ENCODE measurements around the gene CBL. TPM values are rescaled to one million over a fixed set of nuclear protein-coding genes. Genes with fewer than 3 reads are reported as not detected.

The CBL gene
- total RNA-seq, 1 donor from 2014 or later = 46.6 TPM

GRCh38 chr11:119202554-119202953 is 3.6 kb upstream of the CBL start:
- H3K27ac Mint-ChIP-seq (ENCODE audit: unreplicated experiment) = no peak overlapping the region

GRCh38 chr11:119204066-119204465 is 2.1 kb upstream of the CBL start:
- FAIRE-seq (no peak), DNase-seq (ENCODE audit: low read depth) (no peak)
- Mint-ChIP-seq H3K9me3 (ENCODE audit: unreplicated experiment) (no peaks in the 10 kb centered on the region), H3K27me3 (ENCODE audit: low read depth, unreplicated experiment) (peaks cover 4% of the 10 kb centered on the region), H3K4me1 (ENCODE audit: low read depth, unreplicated experiment) (peaks cover 5% of the 10 kb centered on the region), H3K36me3 (ENCODE audit: low read depth, unreplicated experiment) (no peaks in the 10 kb centered on the region), H3K27ac (ENCODE audit: unreplicated experiment) (no peak overlapping the region), H3K4me3 (ENCODE audit: unreplicated experiment) (no peak overlapping the region)
- peaks cover 23% of the 10 kb centered on the region for H4K20me1 ChIP-seq (ENCODE audit: insufficient read depth, low read length)
- peaks cover 28% of the 10 kb centered on the region for H3K79me2 ChIP-seq (ENCODE audit: insufficient read depth, low read length)
- no peak for TF ChIP-seq CTCF (IDR thresholded peaks at IDR 0.05; ENCODE audit: insufficient read depth, low read depth, low read length)
- no peak for TF ChIP-seq EZH2 (IDR thresholded peaks at IDR 0.05; ENCODE audit: insufficient read depth, low read length)
- no peak overlapping the region for H3K9ac ChIP-seq (ENCODE audit: low read length)
- no peaks in the 10 kb centered on the region for H3K9me3 ChIP-seq (ENCODE audit: insufficient read depth, low read depth, low read length)
- H3K4me1 ChIP-seq (ENCODE audit: insufficient read depth, low read length) = peaks cover 4% of the 10 kb centered on the region
- H2AFZ ChIP-seq (ENCODE audit: low read depth, low read length) = no peak overlapping the region
- H3K4me2 ChIP-seq (ENCODE audit: low read length) = no peak overlapping the region
- H3K36me3 ChIP-seq (ENCODE audit: insufficient read depth, low read length) = no peaks in the 10 kb centered on the region
- H3K4me3 ChIP-seq (ENCODE audit: insufficient read depth, low read depth, low read length) = no peak overlapping the region
- no peaks in the 10 kb centered on the region for H3K27me3 ChIP-seq (ENCODE audit: insufficient read depth, low read length)
- H3K27ac ChIP-seq (ENCODE audit: low read depth, low read length) = no peak overlapping the region

More at GRCh38 chr11:119202554-119202953, 3.6 kb upstream of the CBL start:
- no peak for FAIRE-seq
- TF ChIP-seq EZH2 (IDR thresholded peaks at IDR 0.05; ENCODE audit: insufficient read depth, low read length) = no peak
- no peak for TF ChIP-seq CTCF (IDR thresholded peaks at IDR 0.05; ENCODE audit: insufficient read depth, low read depth, low read length)
- H3K9me3 Mint-ChIP-seq (ENCODE audit: unreplicated experiment) = no peaks in the 10 kb centered on the region
- H3K4me2 ChIP-seq (ENCODE audit: low read length) = no peak overlapping the region
- H3K9me3 ChIP-seq (ENCODE audit: insufficient read depth, low read depth, low read length) = no peaks in the 10 kb centered on the region
- no peaks in the 10 kb centered on the region for H3K4me1 Mint-ChIP-seq (ENCODE audit: low read depth, unreplicated experiment)
- H3K27me3 Mint-ChIP-seq (ENCODE audit: low read depth, unreplicated experiment) = peaks cover 4% of the 10 kb centered on the region
- no peaks in the 10 kb centered on the region for H3K36me3 Mint-ChIP-seq (ENCODE audit: low read depth, unreplicated experiment)
- no peaks in the 10 kb centered on the region for H3K36me3 ChIP-seq (ENCODE audit: insufficient read depth, low read length)
- no peaks in the 10 kb centered on the region for H3K27me3 ChIP-seq (ENCODE audit: insufficient read depth, low read length)
- no peak overlapping the region for H3K4me3 ChIP-seq (ENCODE audit: insufficient read depth, low read depth, low read length)
- no peak overlapping the region for H3K4me3 Mint-ChIP-seq (ENCODE audit: unreplicated experiment)
- DNase-seq (ENCODE audit: low read depth) = no peak
- peaks cover 8% of the 10 kb centered on the region for H4K20me1 ChIP-seq (ENCODE audit: insufficient read depth, low read length)
- H3K4me1 ChIP-seq (ENCODE audit: insufficient read depth, low read length) = no peaks in the 10 kb centered on the region
- no peak overlapping the region for H3K27ac ChIP-seq (ENCODE audit: low read depth, low read length)
- H2AFZ ChIP-seq (ENCODE audit: low read depth, low read length) = no peak overlapping the region
- no peak overlapping the region for H3K9ac ChIP-seq (ENCODE audit: low read length)
- peaks cover 13% of the 10 kb centered on the region for H3K79me2 ChIP-seq (ENCODE audit: insufficient read depth, low read length)

GRCh38 chr11:119205080-119205479 is 1.1 kb upstream of the CBL start:
- Mint-ChIP-seq H3K36me3 (ENCODE audit: low read depth, unreplicated experiment) (no peaks in the 10 kb centered on the region), H3K27me3 (ENCODE audit: low read depth, unreplicated experiment) (peaks cover 2% of the 10 kb centered on the region), H3K4me3 (ENCODE audit: unreplicated experiment) (peak overlapping the region; percentile 84), H3K4me1 (ENCODE audit: low read depth, unreplicated experiment) (peaks cover 10% of the 10 kb centered on the region), H3K9me3 (ENCODE audit: unreplicated experiment) (no peaks in the 10 kb centered on the region), H3K27ac (ENCODE audit: unreplicated experiment) (no peak overlapping the region)
- Histone ChIP-seq H3K27ac (ENCODE audit: low read depth, low read length) (no peak overlapping the region), H3K4me1 (ENCODE audit: insufficient read depth, low read length) (peaks cover 4% of the 10 kb centered on the region), H3K36me3 (ENCODE audit: insufficient read depth, low read length) (no peaks in the 10 kb centered on the region), H2AFZ (ENCODE audit: low read depth, low read length) (peak overlapping the region; percentile 87), H3K4me3 (ENCODE audit: insufficient read depth, low read depth, low read length) (no peak overlapping the region), H3K9me3 (ENCODE audit: insufficient read depth, low read depth, low read length) (no peaks in the 10 kb centered on the region), H3K79me2 (ENCODE audit: insufficient read depth, low read length) (peaks cover 38% of the 10 kb centered on the region), H3K4me2 (ENCODE audit: low read length) (peak overlapping the region; percentile 86), H4K20me1 (ENCODE audit: insufficient read depth, low read length) (peaks cover 34% of the 10 kb centered on the region), H3K27me3 (ENCODE audit: insufficient read depth, low read length) (no peaks in the 10 kb centered on the region), H3K9ac (ENCODE audit: low read length) (no peak overlapping the region)
- DNase-seq (ENCODE audit: low read depth) (no peak), FAIRE-seq (no peak)
- no peak for TF ChIP-seq EZH2 (IDR thresholded peaks at IDR 0.05; ENCODE audit: insufficient read depth, low read length)
- no peak for TF ChIP-seq CTCF (IDR thresholded peaks at IDR 0.05; ENCODE audit: insufficient read depth, low read depth, low read length)

All from astrocyte (in vitro differentiated cells and primary cell).